ENCODE data around the gene PLGLB1.
A peak's percentile ranks its signal among the peaks of the same experiment; 100 is the strongest.
"Not testable (repeated sequence)": the region's sequence is repeated elsewhere in the genome, so short reads cannot be mapped to it uniquely, and the experiment has no call there.

PLGLB1 gene

GRCh38 chr2:87021744-87022143 lies at the start of gene PLGLB1:
PLGLB1 (minus strand) TSS chr2:87021844; CDS start chr2:87021783, 61 bp downstream.
- not testable (repeated sequence) for DNase-seq

GRCh38 chr2:87064305-87064704 lies 42.7 kb upstream of the PLGLB1 start:
- DNase-seq = not testable (repeated sequence)

GRCh38 chr2:87063431-87063830 lies 41.8 kb upstream of the PLGLB1 start:
- DNase-seq = not testable (repeated sequence)

GRCh38 chr2:87061519-87061918 lies 39.9 kb upstream of the PLGLB1 start:
- DNase-seq = not testable (repeated sequence)

GRCh38 chr2:87057606-87058005 lies 36.0 kb upstream of the PLGLB1 start:
- not testable (repeated sequence) for DNase-seq

- DNase-seq = not testable (repeated sequence)
Observed at GRCh38 chr2:87056843-87057242, 35.2 kb upstream of the PLGLB1 start.

GRCh38 chr2:87056435-87056834 lies 34.8 kb upstream of the PLGLB1 start:
- DNase-seq = not testable (repeated sequence)

GRCh38 chr2:87054375-87054774 lies 32.7 kb upstream of the PLGLB1 start:
- not testable (repeated sequence) for DNase-seq

- DNase-seq = peak; percentile 48
Observed at GRCh38 chr2:87041321-87041978, 19.8 kb upstream of the PLGLB1 start.

GRCh38 chr2:87028607-87029006 lies 7.0 kb upstream of the PLGLB1 start:
- DNase-seq = not testable (repeated sequence)

GRCh38 chr2:87026816-87027215 lies 5.2 kb upstream of the PLGLB1 start:
- not testable (repeated sequence) for DNase-seq

GRCh38 chr2:87025927-87026326 lies 4.3 kb upstream of the PLGLB1 start:
- not testable (repeated sequence) for DNase-seq

GRCh38 chr2:87023988-87024615 lies 2.5 kb upstream of the PLGLB1 start:
- DNase-seq = not testable (repeated sequence)

GRCh38 chr2:87021043-87021442 lies 601 bp downstream of the PLGLB1 start:
- not testable (repeated sequence) for DNase-seq

- not testable (repeated sequence) for DNase-seq
Observed at GRCh38 chr2:87019053-87019452, 2.6 kb downstream of the PLGLB1 start.

- DNase-seq = not testable (repeated sequence)
Observed at GRCh38 chr2:87014489-87015169, 7.0 kb downstream of the PLGLB1 start.

GRCh38 chr2:87004398-87004797 lies 17.2 kb downstream of the PLGLB1 start:
- not testable (repeated sequence) for DNase-seq

All from CD4-positive, alpha-beta T cell treated with Interleukin-4 for 4 hours (primary cell).